C4-2B (cell line): ENCODE data around the gene ZNF385D.
A peak's percentile ranks its signal among the peaks of the same experiment; 100 is the strongest.
"Not testable (repeated sequence)": the region's sequence is repeated elsewhere in the genome, so short reads cannot be mapped to it uniquely, and the experiment has no call there.

Source experiments
- H3K27ac ChIP-seq: fragments of 450-650 bp; 2 replicates; pipeline ENCODE4 v1.5.1; 2017
- ZFX ChIP-seq: fragments of 450-650 bp; IDR thresholded peaks from 2 replicates; pipeline ENCODE4 v1.6.1; 2017
- TF ChIP-seq, protein P1 (sequence below): fragments of 450-650 bp; conservative IDR thresholded peaks from 2 replicates; pipeline ENCODE4 v1.5.1; 2017; ENCODE audit warnings: mild to moderate bottlenecking

ZNF385D gene

DNA sequence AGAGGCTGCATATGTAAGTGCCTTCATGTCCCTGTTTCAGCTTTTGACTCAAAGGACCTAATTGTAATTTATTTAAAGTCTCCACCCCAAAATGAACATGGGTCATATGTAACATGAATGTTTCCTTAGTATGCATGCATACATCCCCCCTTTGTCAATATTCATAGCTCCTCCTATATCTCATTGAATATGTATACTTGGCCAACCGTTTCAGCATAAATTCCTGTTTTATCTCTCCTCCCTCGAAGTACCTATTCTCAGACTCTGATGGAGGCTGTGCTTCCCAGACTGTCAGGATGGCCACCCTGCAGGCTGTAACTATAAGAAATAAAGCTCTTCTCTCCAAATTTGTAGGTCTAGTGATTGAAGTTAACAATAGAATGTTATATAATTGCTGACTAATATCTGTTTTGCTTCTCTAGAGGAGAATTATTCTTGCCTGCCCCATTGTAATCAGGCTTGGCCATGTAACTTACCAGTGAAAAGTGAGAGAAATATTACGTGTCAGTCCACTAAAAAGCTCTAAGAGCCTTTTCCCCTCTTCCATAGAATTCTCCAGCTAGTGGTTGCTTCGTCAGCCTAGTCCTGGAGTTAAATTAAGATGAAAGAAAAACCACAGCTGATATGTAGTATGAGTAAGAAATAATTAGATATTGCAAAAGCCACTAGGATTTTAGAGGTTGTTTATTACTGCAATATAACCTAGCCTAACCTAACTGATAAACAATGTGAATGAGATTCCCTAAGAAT is 245.1 kb downstream of the ZNF385D start:
- TF ChIP-seq, protein P1, sequence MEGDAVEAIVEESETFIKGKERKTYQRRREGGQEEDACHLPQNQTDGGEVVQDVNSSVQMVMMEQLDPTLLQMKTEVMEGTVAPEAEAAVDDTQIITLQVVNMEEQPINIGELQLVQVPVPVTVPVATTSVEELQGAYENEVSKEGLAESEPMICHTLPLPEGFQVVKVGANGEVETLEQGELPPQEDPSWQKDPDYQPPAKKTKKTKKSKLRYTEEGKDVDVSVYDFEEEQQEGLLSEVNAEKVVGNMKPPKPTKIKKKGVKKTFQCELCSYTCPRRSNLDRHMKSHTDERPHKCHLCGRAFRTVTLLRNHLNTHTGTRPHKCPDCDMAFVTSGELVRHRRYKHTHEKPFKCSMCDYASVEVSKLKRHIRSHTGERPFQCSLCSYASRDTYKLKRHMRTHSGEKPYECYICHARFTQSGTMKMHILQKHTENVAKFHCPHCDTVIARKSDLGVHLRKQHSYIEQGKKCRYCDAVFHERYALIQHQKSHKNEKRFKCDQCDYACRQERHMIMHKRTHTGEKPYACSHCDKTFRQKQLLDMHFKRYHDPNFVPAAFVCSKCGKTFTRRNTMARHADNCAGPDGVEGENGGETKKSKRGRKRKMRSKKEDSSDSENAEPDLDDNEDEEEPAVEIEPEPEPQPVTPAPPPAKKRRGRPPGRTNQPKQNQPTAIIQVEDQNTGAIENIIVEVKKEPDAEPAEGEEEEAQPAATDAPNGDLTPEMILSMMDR: no peak
- no peak for TF ChIP-seq ZFX
- no peak overlapping the region for H3K27ac ChIP-seq

DNA sequence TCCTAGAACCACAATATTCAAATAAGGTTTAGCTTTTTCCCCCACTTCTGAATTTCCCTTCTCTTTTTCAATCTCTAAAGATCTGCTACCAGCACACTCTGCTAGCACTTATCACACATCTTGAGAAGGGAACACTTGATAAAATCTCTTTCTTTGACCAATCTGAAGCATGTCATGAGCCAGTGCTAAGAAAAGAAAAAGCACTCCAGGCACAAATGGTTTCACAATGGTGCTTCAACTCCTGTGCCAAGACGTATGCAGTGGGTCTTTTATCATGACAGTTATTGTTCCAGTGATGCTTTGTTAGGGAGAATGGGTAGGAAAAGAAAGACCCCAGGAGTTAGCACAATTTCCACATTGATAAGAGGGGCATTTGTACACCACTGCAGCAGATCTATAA is 248.4 kb downstream of the ZNF385D start:
- H3K27ac ChIP-seq: no peak overlapping the region

DNA sequence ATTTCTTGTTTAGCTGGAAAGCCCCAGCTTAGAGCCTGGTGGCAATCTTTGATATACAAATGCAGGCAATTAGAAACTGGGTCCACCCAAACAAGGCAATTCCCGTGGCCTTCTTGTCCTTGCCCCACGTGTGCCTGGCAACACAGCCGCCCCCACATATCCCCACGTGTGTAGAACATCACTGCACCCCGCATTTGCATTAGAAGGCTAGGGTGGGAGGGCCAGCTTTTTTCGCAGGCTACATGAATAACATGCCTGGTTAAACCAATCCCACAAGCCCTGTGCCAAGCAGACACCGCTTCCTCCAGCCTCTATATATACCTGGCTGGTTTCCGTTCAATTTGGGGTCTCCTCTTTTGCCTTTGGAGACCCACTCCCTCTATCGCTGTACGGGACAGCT is 250.2 kb downstream of the ZNF385D start:
- TF ChIP-seq, protein P1: no peak
- no peak for TF ChIP-seq ZFX
- no peak overlapping the region for H3K27ac ChIP-seq

More for the DNA sequence above, 248.4 kb downstream of the ZNF385D start:
- no peak for TF ChIP-seq ZFX
- TF ChIP-seq, protein P1: no peak

DNA sequence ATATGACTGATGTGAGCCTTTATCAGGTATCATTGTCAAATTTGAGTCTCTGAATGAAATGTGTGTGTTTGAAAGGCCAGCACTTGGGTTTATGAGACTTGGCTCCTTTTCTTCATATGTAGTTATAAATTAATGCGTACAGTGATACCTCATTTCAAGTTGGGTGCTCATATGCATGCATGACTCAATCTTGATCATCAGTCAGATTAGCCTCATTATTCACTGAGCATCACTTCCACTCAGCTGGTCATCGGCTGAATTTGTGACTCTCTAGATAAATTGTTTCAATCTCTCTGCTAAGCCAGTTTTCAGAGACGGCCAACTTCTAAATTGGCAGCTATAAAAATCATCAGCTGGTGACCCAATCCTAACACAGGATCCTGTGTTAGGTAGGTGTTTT is 260.3 kb downstream of the ZNF385D start:
- H3K27ac ChIP-seq: not testable (repeated sequence)

DNA sequence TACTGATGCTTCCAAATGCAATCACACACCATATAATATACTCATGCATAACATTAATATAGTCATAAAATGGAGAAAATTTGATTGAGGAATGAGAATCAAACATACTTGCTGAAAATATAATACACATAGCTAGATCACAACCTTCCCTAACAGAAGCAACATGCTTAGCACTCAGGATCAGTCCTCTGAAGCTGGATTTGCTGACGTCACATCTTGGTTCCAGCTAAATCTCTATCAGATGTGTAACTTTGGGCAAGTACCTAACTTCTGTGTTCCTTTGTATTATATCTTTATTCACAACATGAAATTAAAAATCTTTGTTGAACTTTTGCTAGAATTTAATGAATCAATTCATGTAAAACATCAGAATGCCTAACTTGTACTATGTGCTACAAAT is 263.5 kb downstream of the ZNF385D start:
- no peak for TF ChIP-seq ZFX
- TF ChIP-seq, protein P1: no peak
- no peak overlapping the region for H3K27ac ChIP-seq

DNA sequence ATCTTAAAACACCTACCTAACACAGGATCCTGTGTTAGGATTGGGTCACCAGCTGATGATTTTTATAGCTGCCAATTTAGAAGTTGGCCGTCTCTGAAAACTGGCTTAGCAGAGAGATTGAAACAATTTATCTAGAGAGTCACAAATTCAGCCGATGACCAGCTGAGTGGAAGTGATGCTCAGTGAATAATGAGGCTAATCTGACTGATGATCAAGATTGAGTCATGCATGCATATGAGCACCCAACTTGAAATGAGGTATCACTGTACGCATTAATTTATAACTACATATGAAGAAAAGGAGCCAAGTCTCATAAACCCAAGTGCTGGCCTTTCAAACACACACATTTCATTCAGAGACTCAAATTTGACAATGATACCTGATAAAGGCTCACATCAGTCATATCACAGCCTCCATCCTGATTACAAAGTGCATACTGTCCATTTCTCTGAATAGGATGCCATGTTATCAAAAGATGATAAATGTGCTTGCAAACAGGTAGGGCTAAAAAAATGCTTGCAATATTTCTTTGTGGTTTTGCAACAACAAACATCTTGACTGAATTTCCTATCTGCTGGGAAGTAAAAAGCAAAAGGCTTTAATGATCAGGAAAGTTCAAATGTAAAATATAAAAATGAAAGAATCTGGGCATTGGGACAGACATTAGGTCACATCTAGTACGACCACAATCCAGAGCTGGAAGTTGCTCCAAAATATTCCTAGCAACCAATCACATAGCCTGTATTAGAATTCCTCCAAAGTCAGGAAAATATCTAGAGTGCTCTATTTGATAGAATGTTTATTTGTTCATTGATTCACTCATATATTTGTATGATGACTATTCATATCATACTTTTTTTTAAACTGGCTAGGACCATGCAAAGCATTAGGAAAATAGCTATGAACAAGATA is 264.7 kb downstream of the ZNF385D start:
- H3K27ac ChIP-seq: not testable (repeated sequence)

DNA sequence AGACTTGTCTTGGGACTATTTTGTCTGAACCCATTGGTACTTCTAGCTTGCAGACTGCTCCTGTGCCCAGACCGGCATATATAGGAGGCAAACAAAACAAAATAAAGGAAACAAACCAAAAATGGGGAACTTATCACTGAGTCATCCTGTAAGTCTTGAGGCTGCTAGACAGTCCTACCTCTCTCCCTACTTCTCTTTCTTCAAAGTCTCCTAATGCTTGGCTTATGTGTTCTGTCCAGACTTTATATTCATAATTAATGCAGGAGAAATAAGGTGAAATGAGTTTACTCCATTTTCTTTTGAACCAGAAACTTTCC is 266.2 kb downstream of the ZNF385D start:
- H3K27ac ChIP-seq: no peak overlapping the region
- TF ChIP-seq, protein P1: no peak
- no peak for TF ChIP-seq ZFX

DNA sequence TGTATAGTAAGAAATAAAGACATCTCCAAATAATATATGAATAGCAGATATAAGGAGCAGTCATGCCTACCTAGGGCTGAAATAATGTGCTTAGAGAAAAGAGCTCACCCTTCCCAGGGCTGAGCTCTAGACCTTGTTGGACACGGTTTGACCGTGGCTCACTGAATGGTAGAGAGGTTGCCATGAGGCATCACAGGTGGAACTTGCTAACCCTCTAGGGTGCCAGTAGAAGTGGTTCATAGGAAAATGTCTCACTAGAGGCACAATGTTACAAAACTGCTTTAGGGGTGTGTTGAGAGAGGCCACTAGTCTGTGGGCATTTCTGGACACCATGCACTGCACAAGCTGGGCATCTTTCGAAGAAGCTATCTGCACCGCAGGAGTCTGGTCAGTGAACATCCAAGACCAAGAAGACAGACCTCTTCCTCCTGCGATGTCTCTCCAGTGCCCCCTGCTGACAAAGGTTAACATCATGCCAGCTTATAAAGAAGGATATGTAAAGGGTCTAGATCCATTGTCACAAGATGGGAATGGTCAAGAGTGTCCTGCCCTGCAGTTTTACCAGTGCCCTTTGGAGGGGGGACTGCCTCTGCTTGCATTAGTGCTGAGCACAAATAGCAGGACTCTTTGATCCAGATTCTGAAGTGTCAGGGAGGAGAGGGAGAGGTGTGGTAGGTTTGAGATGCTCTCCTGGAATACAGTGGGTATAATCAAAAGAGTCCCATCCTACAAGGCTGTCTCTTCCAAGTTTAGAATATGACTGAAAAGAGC is 266.8 kb downstream of the ZNF385D start:
- TF ChIP-seq, protein P1: peak; percentile 78
- TF ChIP-seq ZFX: no peak
- no peak overlapping the region for H3K27ac ChIP-seq
